Fibroblast of lung (primary cell): ENCODE results near the gene CTXN2. TPM values are rescaled to one million over a fixed set of nuclear protein-coding genes. Genes with fewer than 3 reads are reported as not detected.

Experiments used
- DNase-seq, 2 donors: peaks; one replicate each; pipeline versions ENCODE4 v3.0.0 to v3.0.0-alpha.2; 2010; ENCODE audit warnings: low read depth in 2 of 2
- H2AFZ ChIP-seq: 2 replicates; pipeline ENCODE4 v1.5.1; 2012; ENCODE audit warnings: low read length, control low read depth, inconsistent platforms
- H3K27ac ChIP-seq: 2 replicates; pipeline ENCODE4 v1.5.1; 2011; ENCODE audit warnings: low read length, control low read depth; ENCODE audit not compliant: insufficient read depth
- H3K27me3 ChIP-seq: 2 replicates; pipeline ENCODE4 v1.5.1; 2011; ENCODE audit warnings: mild to moderate bottlenecking, low read length; ENCODE audit not compliant: control insufficient read depth, insufficient read depth
- H3K36me3 ChIP-seq: 2 replicates; pipeline ENCODE4 v1.5.1; 2011; ENCODE audit warnings: low read length; ENCODE audit not compliant: control insufficient read depth, insufficient read depth
- H3K4me1 ChIP-seq: 2 replicates; pipeline ENCODE4 v1.5.1; 2011; ENCODE audit warnings: low read length; ENCODE audit not compliant: control insufficient read depth, insufficient read depth; ENCODE audit errors: extremely low read depth
- H3K4me2 ChIP-seq: 2 replicates; pipeline ENCODE4 v1.5.1; 2011; ENCODE audit warnings: low read length, control low read depth; ENCODE audit not compliant: insufficient read depth; ENCODE audit errors: extremely low read depth
- H3K4me3 ChIP-seq, 4 experiments: fragments of 200-600 bp in 1 of 4; sonication (generic) in 1 of 4; replicated peaks in 1 of 4; 2 replicates each; pipeline ENCODE4 v1.5.1; 2011 to 2016; ENCODE audit warnings: low read length in 4 of 4, low read depth in 3 of 4, mild to moderate bottlenecking in 3 of 4, control low read depth in 2 of 4, inconsistent platforms in 1 of 4, mixed read lengths in 1 of 4; ENCODE audit not compliant: insufficient read depth in 1 of 4; ENCODE audit errors: control extremely low read depth in 1 of 4
- H3K79me2 ChIP-seq: 2 replicates; pipeline ENCODE4 v1.5.1; 2012; ENCODE audit warnings: mild to moderate bottlenecking, low read length, inconsistent platforms; ENCODE audit not compliant: control insufficient read depth, insufficient read depth
- H3K9ac ChIP-seq: 2 replicates; pipeline ENCODE4 v1.5.1; 2011; ENCODE audit warnings: mild to moderate bottlenecking, low read length, control low read depth; ENCODE audit not compliant: insufficient read depth
- H3K9me3 ChIP-seq: 2 replicates; pipeline ENCODE4 v1.5.1; 2012; ENCODE audit warnings: low read depth, low read length; ENCODE audit not compliant: control insufficient read depth, insufficient read depth
- H4K20me1 ChIP-seq: 2 replicates; pipeline ENCODE4 v1.5.1; 2011; ENCODE audit warnings: low read length; ENCODE audit not compliant: control insufficient read depth, insufficient read depth; ENCODE audit errors: extremely low read depth
- EZH2 ChIP-seq: IDR thresholded peaks from 2 replicates; pipeline ENCODE4 v1.5.1; 2012; ENCODE audit warnings: low read length, control low read depth, mild to moderate bottlenecking; ENCODE audit errors: missing control alignments
- polyA plus RNA-seq, 2 donors: library from polyadenylated mRNA; depleted of rRNA in 1 of 2; stranded (reverse) in 1 of 2; unstranded in 1 of 2; fragments of >200 nt; gene quantifications; 2 replicates each; pipeline ENCODE4 v1.2.1, GENCODE V29; 2011 to 2012; ENCODE audit warnings: missing spikeins in 1 of 2
- total RNA-seq: library from RNA; depleted of rRNA; stranded (reverse); fragments of >200 nt; gene quantifications from 2 replicates; pipeline ENCODE4 v1.2.1, GENCODE V29; 2014
- TF ChIP-seq, protein P1 (sequence below), 2 donors: IDR thresholded peaks in 1 of 2; conservative IDR thresholded peaks in 1 of 2; 1 replicate in 1 of 2; 2 replicates in 1 of 2; pipeline ENCODE4 v1.5.1; 2011 to 2012; ENCODE audit warnings: low read length in 2 of 2, control low read depth in 1 of 2, inconsistent platforms in 1 of 2, low read depth in 1 of 2, mild to moderate bottlenecking in 1 of 2

The CTXN2 gene
- total and polyA plus RNA-seq, 2 donors (not counting 1 experiment from before 2014, with no cell fraction given) = not detected

DNA sequence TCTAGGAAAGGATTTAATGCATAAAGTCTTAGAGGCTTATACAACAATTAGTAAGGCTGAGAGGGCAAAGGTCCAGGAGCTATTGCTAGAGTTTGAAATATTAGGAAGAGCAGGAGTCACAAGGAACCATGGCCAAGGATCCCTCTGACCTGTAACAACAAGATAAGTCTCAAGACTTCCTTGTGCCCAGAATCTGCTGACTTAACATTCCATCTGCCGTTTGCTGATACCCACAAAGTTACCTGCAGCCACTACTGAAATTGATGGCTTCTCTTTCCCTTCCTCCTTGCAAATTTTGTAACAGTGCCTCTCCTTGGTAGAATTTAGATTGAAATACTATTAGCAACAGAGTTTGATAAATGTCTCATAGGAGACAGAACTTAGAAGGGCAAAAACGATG lies 8.7 kb upstream of the CTXN2 start:
- Histone ChIP-seq H3K9ac (no peak overlapping the region), H4K20me1 (no peaks in the 10 kb centered on the region), H3K4me1 (no peaks in the 10 kb centered on the region), H3K4me2 (no peak overlapping the region), H3K9me3 (no peaks in the 10 kb centered on the region), H3K27ac (no peak overlapping the region), H3K36me3 (no peaks in the 10 kb centered on the region), H3K79me2 (no peaks in the 10 kb centered on the region), H3K27me3 (no peaks in the 10 kb centered on the region), H2AFZ (no peak overlapping the region), H3K4me3 (no peak overlapping the region)
- no peak for DNase-seq
- TF ChIP-seq, protein P1, sequence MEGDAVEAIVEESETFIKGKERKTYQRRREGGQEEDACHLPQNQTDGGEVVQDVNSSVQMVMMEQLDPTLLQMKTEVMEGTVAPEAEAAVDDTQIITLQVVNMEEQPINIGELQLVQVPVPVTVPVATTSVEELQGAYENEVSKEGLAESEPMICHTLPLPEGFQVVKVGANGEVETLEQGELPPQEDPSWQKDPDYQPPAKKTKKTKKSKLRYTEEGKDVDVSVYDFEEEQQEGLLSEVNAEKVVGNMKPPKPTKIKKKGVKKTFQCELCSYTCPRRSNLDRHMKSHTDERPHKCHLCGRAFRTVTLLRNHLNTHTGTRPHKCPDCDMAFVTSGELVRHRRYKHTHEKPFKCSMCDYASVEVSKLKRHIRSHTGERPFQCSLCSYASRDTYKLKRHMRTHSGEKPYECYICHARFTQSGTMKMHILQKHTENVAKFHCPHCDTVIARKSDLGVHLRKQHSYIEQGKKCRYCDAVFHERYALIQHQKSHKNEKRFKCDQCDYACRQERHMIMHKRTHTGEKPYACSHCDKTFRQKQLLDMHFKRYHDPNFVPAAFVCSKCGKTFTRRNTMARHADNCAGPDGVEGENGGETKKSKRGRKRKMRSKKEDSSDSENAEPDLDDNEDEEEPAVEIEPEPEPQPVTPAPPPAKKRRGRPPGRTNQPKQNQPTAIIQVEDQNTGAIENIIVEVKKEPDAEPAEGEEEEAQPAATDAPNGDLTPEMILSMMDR (conservative IDR thresholded peaks at IDR 0.05 in 1 of 2, IDR thresholded peaks at IDR 0.05 in 1 of 2; ENCODE audit: low read depth in 1 of 2, low read length in 2 of 2) = no peak
- TF ChIP-seq EZH2 = no peak

DNA sequence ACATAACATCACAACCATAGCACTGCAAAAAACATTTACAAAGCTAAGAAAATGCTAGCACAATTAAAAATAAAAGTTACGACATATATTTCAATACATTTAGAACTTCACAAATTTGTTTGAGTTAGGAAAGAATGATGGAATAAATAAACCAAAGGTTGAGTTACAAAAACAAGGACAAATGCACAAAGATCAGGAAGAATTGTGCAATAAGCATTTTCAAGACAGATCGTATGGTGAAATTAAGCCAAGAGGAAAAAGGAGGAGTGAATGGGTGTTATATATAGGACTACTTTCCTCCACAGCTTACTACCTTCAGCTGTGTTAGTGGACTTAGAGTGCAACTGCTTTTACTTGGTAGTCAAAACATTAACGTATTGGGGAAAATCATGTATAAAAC lies 5.9 kb upstream of the CTXN2 start:
- no peak overlapping the region for H3K4me2 ChIP-seq
- no peak overlapping the region for H3K27ac ChIP-seq
- H4K20me1 ChIP-seq = no peaks in the 10 kb centered on the region
- no peak overlapping the region for H3K9ac ChIP-seq
- H3K79me2 ChIP-seq = no peaks in the 10 kb centered on the region
- no peaks in the 10 kb centered on the region for H3K27me3 ChIP-seq
- H3K4me1 ChIP-seq = no peaks in the 10 kb centered on the region
- no peak overlapping the region for H3K4me3 ChIP-seq
- TF ChIP-seq EZH2 = no peak
- TF ChIP-seq, protein P1 (conservative IDR thresholded peaks at IDR 0.05 in 1 of 2, IDR thresholded peaks at IDR 0.05 in 1 of 2; ENCODE audit: low read depth in 1 of 2, low read length in 2 of 2) = no peak
- no peaks in the 10 kb centered on the region for H3K36me3 ChIP-seq
- no peaks in the 10 kb centered on the region for H3K9me3 ChIP-seq
- DNase-seq = peak in 1 of 2 donors; percentile 15
- no peak overlapping the region for H2AFZ ChIP-seq

DNA sequence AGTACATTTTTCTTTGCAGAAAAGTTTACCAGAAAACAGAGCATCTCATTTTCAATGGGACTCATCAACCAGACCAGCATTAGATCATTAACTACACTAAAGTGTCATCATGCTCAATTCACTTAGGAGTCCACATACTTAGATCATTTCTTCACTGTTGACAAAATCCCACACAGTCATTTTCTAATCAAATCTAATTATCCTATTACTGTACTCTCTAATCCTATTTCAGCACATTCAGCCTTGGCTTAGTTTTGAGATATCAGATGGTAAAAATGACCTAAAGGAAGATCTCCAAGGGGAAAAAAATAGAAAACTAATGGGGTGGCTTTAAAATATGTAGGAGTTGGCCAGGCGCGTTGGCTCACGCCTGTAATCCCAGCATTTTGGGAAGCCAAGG lies 5.2 kb upstream of the CTXN2 start:
- Histone ChIP-seq H3K9me3 (no peaks in the 10 kb centered on the region), H3K4me3 (no peak overlapping the region), H3K27me3 (no peaks in the 10 kb centered on the region), H3K79me2 (no peaks in the 10 kb centered on the region), H3K9ac (no peak overlapping the region), H4K20me1 (no peaks in the 10 kb centered on the region), H3K36me3 (no peaks in the 10 kb centered on the region), H3K27ac (no peak overlapping the region), H2AFZ (no peak overlapping the region), H3K4me1 (no peaks in the 10 kb centered on the region), H3K4me2 (no peak overlapping the region)
- DNase-seq = no peak
- TF ChIP-seq EZH2 = no peak
- TF ChIP-seq, protein P1 (conservative IDR thresholded peaks at IDR 0.05 in 1 of 2, IDR thresholded peaks at IDR 0.05 in 1 of 2; ENCODE audit: low read depth in 1 of 2, low read length in 2 of 2) = no peak
